HT-29 (cell line): Measurements from ENCODE around the gene IGSF8. TPM values are rescaled to one million over a fixed set of nuclear protein-coding genes. Genes with fewer than 3 reads are reported as not detected.

Experiments
- DNase-seq: peaks from one replicate; pipeline ENCODE4 v3.0.0-alpha.2; 2015; ENCODE audit warnings: low spot score
- total RNA-seq: library from RNA; depleted of rRNA; stranded (reverse); fragments of >200 nt; shearing (Covaris generic); gene quantifications from 2 replicates; pipeline ENCODE4 v1.2.3, GENCODE V29; 2014

The IGSF8 gene
- total RNA-seq, 1 experiment from 2014 or later: 24.7 TPM

DNA sequence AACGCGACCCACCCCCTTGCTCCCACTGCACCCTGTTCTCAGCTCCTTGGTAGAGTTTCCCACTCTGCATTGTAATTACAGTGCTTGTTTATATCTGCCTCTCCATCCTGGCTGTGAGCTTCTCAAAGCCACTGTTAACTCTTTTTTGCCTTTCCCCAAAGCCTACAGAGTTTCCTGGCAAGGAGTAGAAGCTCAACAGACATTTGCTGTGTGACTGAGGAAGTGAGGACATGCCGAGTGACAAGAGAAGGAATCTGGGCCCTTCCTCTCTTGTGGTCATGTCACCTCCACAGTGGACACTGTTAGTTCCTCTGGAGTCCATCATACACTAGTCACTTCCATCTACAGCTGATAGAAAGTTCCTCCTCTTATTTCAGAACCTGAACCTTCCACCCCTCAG, 6.1 kb upstream of the IGSF8 start:
- DNase-seq: no peak

DNA sequence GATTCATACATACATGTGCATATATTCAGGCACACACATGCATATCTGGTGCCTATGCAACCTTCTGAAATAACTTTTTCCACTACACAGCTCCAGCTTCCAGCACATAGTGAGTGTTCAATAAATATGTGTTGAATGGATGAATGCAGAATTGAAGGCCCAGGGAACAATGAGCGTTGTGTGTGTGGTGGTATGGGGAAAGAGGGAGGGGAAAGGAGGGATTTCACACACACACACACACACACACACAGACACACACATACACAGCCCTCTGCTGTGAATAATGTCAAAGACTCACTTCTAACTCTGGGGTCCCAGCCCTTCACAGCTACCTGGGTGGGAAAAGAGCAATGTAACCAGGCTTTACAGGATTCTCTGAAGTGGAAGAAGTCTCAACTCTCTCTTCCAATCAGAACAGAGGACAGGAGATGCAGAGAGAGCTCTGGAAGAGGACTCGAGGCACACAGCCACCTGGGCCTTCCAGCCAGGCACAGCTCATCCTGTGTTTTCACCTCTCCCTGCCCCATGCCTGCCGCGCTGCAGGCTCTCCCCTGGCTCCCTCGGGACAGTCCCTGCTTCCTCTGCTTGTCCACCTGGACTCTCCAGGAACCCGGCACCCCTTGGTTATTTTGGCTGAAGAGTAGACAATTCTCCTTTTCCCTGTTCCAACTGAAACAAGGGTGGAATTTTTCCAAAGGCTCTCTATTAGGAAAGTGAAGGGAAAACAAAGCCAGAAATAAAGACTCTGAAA, 5.4 kb upstream of the IGSF8 start:
- DNase-seq: no peak

- no peak for DNase-seq
Measured at GRCh38 chr1:160101717-160102522, 3.5 kb upstream of the IGSF8 start.

DNA sequence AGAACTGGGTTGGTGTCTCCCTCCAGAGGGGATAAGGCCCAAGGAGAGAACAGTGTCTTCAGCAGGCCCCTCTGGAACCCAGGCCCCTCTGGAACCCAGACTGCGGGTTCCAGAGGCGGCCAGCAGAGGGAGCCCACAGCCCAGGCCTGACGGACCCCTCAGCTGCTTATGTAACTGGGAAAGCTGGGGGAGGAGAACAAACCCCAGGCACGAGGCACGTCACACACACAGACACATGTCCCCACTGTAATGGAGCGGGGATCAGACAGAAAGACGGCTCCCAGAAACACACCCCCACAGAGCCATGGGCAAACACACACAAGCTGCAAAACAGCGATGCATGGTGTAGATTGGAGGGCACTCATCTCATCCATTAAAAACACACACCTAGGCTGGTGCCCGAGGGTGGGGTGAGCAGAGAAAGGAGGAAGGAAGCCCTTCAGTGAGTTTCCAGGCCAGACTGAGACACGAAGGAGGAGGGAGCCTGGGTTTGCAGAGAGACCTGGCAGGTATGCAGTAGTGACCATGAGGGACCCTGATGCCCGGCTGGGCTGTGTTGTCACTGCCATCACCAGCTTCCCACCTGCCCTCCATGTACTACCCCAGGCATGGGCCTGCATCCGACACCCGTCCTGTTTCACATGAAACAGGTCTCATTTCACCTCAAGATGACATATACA, 2.8 kb upstream of the IGSF8 start:
- DNase-seq: peak; percentile 81

DNA sequence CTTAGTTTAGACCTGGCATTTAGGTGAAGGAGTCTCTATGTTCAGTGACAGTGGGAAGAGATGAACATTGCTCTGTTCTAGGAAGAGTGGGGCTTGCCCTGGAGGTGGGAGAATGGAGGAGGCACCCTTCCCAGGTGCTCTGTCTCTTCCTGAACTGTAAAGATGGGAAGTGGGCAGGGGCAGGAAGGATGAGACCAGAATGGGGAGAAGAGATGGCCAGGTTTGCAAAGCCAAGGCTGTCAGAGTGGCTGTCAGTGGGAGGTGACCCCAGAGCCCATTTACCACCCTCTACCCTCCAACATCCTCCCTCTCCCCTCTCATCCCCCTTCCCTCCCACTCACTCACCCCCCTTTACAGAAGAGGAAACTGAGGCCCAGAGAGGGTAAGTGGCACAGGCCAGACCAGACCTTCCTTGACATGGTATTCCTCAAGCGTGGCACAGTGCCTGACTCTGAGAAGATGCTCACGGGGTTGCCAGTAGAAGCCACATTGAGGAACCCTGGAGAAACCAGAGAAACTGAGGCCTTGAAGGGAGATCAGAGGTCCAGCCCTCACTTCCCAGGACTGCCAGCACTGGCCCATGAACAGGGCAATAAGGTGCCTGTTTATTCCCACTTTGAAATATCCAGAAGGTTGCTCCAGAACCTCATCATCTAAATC, 1.4 kb upstream of the IGSF8 start:
- no peak for DNase-seq

- peak; percentile 90 for DNase-seq
Measured at GRCh38 chr1:160098852-160099561, 588 bp upstream of the IGSF8 start.

- DNase-seq: no peak
Measured at GRCh38 chr1:160097151-160097910, 1.1 kb downstream of the IGSF8 start.

DNA sequence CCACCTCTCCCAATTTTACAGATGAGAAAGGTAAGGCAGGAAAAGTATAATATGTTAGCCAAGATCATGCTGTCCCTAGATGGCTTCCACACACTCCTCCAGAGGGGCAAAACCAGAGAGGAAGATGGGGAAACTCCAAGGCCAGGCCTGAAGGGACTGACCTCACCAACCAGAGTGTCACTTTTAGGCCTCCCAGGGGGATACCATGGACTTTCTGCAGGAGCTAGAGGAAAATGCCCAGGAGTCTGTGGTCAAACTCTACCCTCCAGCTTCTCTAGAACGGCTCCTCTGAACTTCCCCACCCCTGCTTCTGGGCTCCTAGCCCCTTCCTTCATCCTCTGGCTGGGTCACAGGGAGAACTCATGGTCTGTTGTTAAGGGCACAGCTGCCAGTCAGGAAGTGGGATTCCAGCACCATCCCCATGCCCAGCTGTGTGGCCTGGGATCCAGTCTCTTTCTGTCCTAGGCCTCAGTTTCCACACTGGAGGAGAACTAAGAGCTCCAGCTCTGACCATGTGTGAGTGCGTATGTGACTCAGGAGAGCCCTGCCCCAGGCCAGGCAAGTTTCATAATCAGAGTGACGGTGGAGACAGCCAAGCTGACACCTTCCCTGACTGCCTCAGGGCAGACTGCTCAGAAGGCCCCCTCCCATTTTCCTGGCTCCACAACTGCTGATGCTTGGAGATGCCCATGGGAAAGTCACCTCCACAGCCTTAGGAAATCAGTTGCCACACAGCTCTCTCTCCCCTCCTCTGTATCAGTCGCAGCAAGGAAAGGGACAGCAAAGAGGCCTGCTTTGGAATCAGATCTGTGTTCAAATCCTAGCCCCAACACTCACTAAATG, 1.9 kb downstream of the IGSF8 start:
- no peak for DNase-seq

DNA sequence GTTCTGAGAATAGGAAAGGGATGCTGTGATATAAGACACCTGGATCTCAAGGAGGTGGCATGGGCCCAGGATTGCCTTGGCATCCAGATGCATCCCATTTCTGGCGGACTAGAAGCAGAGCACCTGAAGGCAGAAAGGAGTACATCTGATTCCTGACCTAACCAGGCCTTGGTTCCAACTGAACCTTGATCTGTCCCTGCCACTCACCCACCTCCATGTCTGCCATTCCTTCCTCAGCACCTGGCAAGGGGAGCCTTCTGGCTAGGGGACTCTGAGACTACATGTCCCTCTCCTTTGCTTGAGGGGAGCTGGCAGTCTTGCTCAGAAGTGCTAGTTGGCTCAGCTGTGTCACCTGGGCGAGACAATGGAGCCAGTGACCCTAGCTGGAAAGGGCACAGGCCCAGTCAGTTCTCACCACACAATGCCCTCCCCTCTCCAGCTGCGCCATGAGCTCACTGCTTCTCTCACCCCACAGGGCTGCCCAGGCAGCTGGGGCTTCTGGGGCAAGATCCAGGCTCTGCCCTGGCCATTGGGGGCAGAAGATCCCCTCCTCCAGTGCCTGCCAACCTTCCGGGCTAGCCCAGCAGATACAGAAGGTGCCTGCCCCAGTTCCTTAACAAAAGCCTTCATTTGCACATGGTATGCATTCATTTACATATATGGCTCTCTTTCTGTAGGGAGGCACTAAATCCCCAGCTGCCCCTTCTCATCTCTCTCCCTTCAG, 2.9 kb downstream of the IGSF8 start:
- no peak for DNase-seq

DNA sequence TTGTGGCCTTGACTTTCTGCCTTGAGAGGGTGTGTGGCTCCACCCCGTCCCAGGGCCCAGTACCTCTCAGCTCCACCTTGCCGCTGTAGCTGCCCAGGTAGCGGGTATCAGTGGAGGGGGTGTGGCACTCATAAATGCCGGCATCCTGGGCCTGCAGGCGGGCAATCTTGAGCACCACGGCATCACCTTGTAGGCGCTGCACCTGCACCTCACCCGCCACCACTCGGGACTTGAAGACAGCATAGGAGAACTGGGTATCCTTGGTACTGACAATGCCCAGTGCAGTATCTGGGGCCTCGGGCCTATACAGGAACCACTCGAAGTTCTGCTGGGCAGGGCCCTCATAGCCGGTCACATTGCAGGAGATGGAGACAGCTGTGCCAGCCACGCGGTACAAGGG, 3.6 kb downstream of the IGSF8 start:
- no peak for DNase-seq

DNA sequence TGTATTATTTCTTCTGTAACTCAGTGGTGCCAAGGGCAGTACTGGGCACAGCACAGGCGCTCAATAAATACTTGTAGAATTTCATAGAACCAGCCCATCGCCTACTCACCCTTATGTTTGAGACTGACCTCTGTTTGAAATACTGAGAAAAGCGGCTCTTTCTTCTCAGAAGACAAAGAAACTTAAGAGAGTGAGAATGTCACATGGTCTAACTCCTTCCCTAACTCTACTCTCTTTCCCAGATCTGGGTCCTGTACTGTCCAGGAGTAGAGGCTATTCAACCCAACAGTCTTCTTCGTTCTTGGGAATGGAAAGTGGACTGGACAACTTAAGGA, 4.2 kb downstream of the IGSF8 start:
- no peak for DNase-seq

DNA sequence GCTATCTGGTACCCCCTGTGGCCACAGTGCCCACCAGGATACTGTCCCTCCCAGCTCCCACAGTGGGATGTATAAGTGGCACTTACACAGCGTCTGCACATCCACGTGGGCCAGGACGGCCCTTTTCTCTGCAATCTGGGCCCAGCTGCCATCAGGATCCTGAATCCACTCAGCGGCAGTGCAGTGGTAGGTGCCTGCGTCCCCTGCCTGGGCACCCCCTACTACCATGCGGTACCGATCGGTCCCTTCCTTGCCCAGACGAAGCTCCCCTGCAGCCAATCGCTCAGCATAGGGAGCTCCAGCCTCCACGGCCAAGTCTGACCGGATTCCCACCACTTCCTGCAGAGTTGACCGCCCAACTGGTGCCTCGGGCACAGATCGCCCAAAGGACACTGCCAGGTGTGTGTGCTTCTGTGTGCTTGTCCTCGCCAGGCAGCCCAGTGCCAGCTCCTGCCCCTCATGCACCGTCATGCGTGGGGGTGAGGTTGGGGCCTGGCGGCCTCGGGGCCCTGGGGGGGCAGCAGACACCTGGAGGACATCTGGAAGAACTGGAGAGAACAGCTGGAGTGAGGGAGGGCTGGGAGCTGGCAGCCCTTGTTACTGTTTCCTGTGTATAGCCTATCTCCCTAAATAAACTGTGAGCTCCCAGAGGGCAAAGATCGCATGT, 4.7 kb downstream of the IGSF8 start:
- no peak for DNase-seq

DNA sequence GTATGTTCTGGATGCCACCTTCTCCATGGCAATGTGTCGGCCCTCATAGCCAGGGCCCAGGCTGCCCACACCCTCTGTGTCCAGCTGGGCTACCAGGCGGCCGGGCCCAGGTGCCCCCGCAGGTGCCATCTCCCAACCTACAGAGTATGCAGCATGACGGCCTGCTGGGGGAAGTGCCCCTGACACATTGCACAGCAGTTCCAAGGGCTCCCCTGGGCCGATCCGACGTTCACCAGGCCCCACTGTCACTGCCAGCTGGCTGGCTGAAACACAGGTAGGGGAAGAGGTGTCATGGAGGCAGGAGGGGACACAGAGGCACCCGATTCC, 5.4 kb downstream of the IGSF8 start:
- DNase-seq: no peak

DNA sequence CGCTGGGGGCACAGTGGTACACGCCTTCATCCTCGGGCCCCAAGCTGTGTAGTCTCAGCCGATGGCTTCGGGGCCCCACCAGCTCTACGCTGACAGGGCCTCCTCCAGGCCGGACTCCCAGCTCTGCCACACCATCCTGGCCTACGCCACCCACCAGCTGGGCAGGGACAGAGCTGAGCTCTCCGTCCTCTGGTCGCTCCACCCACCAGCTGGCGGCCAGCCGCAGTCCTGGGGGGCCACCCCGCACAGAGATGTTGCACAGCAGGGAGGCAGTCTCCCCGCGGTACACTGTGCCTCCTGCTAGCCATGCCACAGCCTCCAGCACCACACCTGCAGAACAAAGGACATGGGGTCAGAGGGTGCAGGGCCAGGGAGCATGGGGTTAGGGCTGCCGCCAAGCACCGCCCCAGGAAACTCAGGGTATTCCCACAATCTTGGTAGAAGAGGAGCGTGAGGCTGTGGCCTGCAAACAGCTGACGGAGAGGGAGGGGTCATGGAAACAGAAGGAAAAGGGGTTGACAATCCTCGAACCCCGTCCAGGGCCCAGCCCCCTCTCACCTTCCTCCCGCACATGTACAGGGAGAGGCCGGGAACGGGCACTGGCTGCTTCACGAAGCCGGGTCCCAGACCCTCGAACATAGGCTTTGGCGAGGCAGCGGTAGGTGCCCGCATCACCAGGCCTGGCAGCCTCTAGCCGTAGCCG, 5.9 kb downstream of the IGSF8 start:
- no peak for DNase-seq

DNA sequence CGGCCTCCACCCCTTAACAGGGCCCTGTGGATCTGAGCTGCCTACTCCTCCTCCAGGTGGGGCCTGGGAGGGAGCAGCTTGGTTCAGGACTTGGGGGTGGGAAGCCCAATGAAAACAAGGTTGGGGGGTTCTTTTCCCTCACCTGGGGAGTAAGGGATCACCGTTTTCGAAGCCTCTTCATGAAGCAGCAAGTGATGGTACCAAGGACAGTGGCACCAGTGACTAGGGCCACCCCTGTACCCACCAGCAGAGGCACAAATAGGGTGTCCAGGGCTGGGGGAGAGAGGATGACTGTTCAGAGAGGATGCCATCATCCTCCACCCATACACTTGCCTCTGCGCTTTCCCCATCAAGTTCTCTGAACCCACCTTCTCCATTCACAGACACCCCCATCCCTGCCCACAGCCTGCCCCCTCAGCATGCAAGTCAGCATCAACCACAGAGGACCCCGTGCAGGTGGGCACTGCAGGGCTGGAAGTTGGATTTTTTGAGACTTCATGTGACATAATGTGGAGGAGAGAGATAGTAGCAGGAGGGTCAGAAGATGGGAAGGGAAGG, 6.7 kb downstream of the IGSF8 start:
- DNase-seq: no peak

GRCh38 chr1:160090760-160091159, 7.7 kb downstream of the IGSF8 start:
- DNase-seq: no peak

- no peak for DNase-seq
Measured at GRCh38 chr1:160089883-160090282, 8.5 kb downstream of the IGSF8 start.
